Activated naive CD4-positive, alpha-beta T cell (primary cell): ENCODE data around the gene CTDNEP1.

ENCODE experiments used
- DNase-seq, 4 experiments: peaks; one replicate each; lab custom pipeline; 2025; lab: John Stamatoyannopoulos, UW

CTDNEP1 gene

DNA sequence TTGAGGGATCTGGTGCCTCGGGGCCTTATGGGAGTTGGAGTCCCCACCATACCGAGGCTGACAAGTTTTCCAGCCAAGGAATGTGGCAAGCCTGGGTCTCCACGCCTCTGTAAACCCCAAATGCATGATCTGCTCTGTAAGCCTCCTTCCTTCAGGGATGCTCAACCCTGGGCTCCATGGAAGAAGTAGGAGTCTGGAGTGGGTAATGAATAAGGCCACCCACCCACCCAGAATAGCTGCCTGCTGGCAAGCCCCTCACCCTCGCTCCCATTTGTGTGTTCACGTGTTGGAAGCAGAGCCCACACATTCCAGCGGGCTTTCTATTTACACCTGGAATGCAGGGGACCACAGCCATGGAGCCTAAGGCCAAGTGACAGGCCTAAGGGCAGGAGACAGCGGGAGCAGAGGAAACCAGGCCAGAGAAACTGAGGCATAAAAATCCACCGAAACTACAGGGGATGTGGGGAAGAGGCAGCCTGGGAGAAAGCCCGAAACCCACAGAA lies 36.3 kb downstream of the CTDNEP1 start:
- DNase-seq, result no peak

DNA sequence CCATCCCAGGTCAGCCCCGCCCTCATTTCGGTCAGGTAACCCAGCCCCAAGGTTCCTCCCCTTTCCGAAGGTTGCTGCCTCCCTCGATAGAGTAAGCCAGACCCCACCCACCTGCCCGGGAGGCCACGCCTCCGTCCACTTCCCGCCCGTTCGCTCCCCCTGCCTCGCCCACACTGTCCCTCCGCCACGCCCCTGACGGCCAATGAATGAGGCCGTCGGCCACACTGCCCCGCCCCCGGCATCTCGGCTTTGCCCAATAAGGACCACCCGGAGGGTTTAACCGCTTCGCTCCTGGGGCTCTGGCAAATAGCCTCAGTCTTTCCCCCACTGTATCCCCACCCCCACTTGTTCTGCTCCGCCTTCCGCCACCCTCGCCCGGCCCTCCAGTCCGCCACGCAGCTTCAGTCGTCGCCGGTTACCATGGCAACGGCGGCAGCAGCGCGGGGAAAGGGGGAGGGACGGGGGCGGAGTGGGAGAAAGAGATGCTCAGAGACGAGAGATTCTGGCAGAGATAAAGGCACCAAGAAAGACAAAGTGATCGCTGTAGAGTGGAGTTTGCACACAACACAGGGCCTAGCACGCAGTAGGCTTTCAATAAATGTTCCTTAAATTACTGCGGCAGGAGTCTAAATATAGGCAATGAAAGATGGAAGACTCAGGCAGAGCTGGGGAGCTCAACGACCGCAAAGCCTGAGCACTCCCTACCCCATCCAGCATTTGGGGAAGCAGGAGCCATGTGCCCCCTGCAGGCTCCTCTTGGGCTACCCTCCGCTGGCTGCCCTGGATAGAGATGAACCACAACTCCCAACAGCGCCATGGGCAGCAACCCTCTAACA lies 37.0 kb downstream of the CTDNEP1 start:
- peak; percentile 95 to 99 (median 98) for DNase-seq

GRCh38 chr17:7213895-7214299 lies 37.6 kb downstream of the CTDNEP1 start:
- peak in 1 of 4 experiments; percentile 72 for DNase-seq

DNA sequence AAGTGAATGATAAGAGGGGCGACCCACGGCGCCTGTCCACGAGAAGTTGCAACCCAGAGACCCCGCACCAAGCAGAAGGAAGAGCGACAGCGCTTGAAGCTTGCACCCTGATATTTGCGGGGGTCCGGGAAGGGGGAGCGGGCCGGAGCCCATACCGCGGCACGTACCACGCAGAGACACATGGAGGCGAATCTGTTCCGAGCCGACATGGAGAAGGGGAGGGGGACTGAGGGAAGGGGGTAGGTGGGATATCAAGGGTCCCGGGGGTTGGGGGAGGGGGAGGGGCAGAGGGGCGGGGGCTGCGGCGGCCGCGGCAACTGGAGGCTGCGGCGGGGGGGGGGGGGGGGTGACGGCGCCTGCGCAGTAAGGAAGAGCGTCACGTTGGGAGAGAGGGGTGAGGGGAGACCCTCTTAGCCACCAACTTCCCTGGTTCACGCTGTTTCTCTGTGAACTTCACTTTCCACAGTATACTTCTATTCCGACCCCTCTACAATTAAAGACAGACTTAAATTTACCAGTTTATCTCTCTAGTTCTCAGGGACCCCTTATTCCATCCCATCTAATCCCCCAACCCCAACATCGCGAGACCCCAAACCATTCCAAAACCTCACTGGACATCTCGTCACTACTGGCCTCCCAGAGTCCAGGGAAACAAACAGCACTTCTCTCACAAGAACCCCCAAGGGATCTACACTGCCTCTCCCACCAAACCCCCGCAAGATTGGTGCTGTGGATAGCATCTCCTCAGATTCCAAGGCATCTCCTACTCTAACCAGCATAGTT lies 39.9 kb downstream of the CTDNEP1 start:
- no peak for DNase-seq

DNA sequence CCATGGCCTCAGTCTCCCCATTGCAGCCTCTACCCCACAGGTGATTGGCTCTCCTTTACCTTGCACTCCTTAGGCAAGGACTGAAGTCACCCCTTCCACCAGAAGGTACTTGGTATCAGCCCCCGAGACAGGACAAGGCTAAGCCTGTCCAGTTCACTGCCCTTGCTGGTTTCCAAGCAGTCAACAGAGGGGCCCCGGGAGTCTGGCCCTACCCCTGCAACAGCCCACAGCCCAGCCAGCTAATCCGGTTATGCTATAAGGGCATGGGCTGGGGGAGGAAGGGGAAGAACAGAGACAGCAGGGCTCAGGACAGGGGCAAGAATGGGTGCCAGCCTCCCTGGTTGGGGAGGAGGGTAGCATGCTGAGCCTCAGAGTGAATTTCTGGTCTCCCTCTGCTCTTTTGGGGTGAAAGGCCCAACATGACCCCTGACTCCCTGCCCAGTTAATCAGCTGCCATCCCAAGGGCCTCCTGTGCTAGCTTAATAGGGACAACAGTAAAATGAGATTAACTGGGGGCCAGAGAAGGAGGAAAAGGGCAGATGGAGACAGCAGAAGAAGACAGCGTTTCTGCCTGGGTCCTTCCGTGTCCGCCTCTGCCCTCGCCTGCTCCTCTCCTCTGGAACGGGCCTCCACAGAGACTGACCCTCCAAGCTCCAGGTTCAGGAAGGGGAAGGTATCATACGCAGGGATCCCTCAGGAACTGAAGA lies 42.6 kb downstream of the CTDNEP1 start:
- no peak for DNase-seq

DNA sequence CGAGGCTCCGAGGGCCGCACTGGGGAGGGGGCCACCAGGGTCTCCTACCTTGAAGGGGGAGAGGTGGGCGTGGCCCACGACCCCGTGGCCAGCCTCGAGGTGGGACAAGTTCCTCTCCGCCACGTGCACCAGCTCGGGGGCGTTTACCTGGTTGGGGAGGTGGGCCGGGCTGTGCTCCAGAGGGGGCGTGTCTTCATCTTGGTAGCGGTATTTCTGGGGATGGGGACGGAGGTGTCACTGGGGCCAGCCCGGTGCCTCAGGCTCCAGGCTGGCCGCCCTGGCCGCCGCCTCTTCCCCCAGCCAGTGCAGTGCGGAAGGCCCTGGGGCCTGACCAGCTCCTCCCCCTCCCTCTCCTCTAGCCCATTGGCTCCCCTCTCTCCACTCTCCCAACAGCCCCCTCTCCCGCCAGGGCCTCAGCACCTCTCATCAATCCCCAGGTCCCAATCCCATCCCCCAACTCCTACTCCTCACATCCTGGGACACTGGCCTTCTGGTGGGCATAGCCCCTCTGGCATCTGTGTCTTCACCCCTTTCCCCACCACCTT lies 43.4 kb downstream of the CTDNEP1 start:
- DNase-seq, result no peak

DNA sequence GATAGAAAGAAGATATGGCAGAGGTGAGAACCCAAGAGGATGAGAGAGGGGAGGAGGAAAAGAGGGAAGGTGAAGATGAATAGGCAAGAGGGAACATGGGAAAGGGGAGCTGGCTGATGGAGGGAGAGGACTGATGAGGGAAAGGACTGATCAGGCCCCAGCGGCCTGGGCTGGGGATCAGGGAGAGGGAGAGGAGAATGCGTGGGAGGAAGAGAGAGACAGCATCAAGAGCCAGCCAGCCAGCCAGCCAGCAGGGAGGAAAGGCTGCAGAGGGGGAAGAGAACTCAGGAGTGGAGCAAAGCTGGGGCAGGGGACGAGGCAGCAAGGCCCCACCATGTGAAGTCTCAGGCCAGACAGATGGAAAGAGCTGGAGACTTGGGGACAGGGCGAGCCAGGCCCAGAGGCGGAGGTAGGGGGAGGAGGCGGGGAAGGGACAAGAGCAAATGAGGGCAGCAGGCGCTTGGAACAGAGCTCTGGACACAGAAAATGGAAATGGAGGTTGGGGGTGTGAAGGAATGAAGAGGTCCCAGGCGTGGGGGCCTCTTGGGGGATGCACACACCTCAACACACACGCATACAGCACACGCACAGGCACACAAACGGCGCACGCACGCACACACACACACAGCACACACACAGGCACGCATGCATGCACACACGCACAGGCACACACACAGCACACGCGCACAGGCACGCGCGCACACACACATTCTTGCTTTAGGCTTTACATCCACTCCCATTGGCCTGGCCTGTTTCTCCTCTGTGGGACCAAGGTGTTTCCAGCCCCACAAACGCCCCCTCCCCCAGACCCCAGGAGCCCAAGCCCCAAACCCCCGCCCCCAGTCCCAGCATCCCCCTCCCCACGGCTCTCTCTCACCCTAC lies 44.2 kb downstream of the CTDNEP1 start:
- DNase-seq, result no peak

DNA sequence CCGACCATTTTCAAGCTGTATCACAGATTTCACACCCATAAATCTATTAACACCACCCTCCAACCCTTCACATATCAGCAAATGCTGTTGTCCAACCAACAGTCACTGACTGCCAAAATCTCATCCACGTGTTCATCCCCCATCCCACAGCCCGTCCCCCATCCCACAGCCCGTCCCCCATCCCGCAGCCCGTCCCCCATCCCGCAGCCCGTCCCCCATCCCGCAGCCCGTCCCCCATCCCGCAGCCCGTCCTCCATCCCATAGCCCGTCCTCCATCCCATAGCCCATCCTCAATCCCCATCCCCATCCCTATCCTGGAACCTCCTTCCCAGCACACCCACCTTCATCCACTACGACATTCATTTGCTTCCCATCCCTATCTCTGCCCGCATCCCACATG lies 46.0 kb downstream of the CTDNEP1 start:
- DNase-seq, result no peak

- DNase-seq, result peak; percentile 70 to 94 (median 85)
Measured at GRCh38 chr17:7204828-7205461, 46.6 kb downstream of the CTDNEP1 start.

DNA sequence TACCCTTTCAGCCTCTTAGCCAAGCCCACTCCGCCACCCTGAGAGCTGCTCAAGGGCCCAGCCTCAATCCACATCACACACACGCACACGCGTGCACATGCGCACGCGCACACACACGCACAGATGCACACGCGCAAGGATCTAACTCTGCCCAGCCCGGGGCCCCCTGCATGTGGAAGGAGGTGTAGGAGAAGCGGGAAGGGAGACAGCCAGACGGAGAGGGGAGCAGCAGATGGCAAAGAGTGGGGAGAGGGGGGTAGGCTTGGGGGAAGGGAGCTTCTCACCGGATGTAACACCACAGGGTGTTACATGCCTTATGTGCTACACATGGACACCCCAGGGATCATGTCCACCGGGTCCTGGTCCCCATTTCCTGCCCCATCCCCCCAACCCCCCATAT lies 47.2 kb downstream of the CTDNEP1 start:
- DNase-seq, result no peak

DNA sequence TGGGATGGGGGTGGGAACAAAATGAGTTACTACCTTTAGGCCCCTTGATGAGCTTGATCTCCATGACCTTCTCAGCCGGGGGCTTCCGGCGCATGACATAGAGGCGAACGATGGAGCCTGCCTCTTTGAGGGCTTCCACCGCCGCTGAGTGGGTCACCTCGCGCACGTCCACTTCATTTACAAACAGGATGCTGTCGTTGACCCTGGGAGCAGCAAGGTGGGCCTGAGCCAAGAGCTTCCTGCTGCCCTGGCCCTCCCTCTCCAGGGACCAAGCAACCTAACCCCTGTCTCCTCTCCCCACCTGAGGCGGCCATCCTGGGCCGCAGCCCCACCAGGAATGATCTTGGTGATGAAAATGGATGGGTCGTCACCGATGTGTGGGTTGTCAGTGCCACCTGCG lies 48.1 kb downstream of the CTDNEP1 start:
- DNase-seq, result no peak

DNA sequence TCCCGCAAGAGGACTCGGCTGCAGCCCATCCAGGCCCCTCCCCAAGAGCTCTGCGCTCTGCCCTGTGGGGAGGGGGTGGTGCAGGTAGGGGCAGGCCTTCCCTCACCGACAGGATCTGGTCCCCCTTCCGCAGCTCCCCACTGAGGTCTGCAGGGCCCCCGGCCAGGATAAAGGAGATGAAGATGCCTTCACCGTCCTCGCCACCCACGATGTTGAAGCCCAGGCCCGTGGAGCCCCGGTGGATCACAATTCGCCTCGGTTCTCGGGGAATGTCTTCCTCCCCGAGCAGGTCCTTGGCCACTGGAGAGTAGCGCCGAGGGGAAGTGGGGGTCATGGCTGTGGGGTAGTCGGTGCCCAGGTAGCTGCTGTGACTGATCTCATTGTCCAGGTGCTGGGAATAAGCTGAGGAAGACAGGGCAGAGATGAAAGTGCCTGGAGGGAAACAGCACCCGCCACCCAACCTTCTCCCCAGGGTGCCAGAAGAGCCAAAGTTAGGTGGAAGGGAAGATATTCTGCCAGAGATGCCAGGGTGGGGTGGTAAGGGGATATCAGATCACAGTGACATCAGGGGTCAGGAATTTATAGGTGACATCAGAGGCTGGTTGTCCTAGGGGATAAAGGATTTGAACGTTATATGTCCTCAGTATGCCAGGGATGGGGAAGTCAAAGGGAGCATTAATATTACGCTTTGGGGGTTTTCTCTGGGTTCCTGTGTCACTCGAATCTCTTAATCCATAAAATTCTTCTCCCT lies 54.7 kb downstream of the CTDNEP1 start:
- no peak for DNase-seq

DNA sequence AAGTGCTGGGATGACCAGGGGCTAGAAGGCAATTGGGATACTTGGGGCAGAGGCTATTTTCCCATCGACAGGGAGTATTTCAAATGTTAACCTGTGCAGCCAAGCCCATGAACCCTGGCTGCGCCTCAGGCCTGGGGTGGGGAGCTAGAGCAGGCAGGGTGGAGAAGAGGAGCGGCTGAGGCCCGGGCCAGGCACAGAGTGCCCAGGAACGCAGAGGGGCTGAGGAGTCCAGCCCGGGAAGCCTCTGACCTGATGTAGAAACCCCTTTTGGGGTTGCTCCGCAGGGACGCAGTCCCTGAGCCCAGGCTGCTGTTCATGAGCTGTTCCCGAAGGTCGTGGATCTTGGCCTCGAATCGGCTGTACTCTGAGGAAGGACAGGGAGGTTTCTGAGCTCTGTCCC lies 55.6 kb downstream of the CTDNEP1 start:
- no peak for DNase-seq
